B cell (primary cell): ENCODE measurements around the gene PPP1R7. TPM values are rescaled to one million over a fixed set of nuclear protein-coding genes. Genes with fewer than 3 reads are reported as not detected.

Experiments used
- ATAC-seq: fragments of 200-7000 bp; cut with Tn5 transposase; one replicate; pipeline ENCODE4 v1.10.0; 2021; ENCODE audit warnings: low read depth, mild to moderate bottlenecking, moderate number of reproducible peaks, moderate library complexity
- CTCF ChIA-PET: fragments of 350-600 bp; sonication (Branson Sonifier 250); formaldehyde crosslinking; loops from one replicate; lab custom pipeline; 2021; ENCODE audit warnings: antibody characterized with exemption, inconsistent platforms; lab: Charles Lee
- POLR2A ChIA-PET: fragments of 350-600 bp; sonication (Branson Sonifier 250); formaldehyde crosslinking; loops from one replicate; lab custom pipeline; 2021; ENCODE audit warnings: antibody characterized with exemption; lab: Charles Lee
- DNase-seq: peaks from one replicate; pipeline ENCODE4 v3.0.0; 2013
- H2AFZ ChIP-seq: 2 replicates; pipeline ENCODE4 v1.6.1; 2012; ENCODE audit warnings: mild to moderate bottlenecking, low read depth, low read length; ENCODE audit not compliant: insufficient read depth, poor library complexity, severe bottlenecking
- H3K27ac ChIP-seq, 2 donors: 1 replicate in 1 of 2; 2 replicates in 1 of 2; pipeline ENCODE4 v1.5.1; 2012 to 2013; ENCODE audit warnings: low read length in 2 of 2, mild to moderate bottlenecking in 2 of 2, moderate library complexity in 1 of 2
- H3K27me3 ChIP-seq, 4 experiments: fragments of 200-600 bp in 1 of 4; sonication (generic) in 1 of 4; replicated peaks in 1 of 4; 1 replicate in 2 of 4; 2 replicates in 2 of 4; pipeline versions ENCODE4 v1.6.1 to v1.7.0; 2013 to 2016; ENCODE audit warnings: low read length in 3 of 4, mild to moderate bottlenecking in 2 of 4, mixed read lengths in 1 of 4, moderate library complexity in 1 of 4; ENCODE audit not compliant: insufficient read depth in 4 of 4, control insufficient read depth in 3 of 4; ENCODE audit errors: control extremely low read depth in 1 of 4
- H3K36me3 ChIP-seq, 2 experiments: replicated peaks in 1 of 2; 1 replicate in 1 of 2; 2 replicates in 1 of 2; pipeline versions ENCODE4 v1.6.1 to v1.7.1; 2013; ENCODE audit warnings: low read length in 1 of 2; ENCODE audit not compliant: insufficient read depth in 2 of 2, control insufficient read depth in 1 of 2; ENCODE audit errors: control extremely low read depth in 1 of 2, extremely low read depth in 1 of 2
- H3K4me1 ChIP-seq, 2 donors: fragments of 200-600 bp in 1 of 2; sonication (generic) in 1 of 2; 1 replicate in 1 of 2; 2 replicates in 1 of 2; pipeline versions ENCODE4 v1.5.1 to v1.6.1; 2013 to 2017; ENCODE audit warnings: low read length in 2 of 2; ENCODE audit not compliant: control insufficient read depth in 2 of 2, insufficient read depth in 2 of 2
- H3K4me2 ChIP-seq: replicated peaks from 2 replicates; pipeline ENCODE3; 2012; ENCODE audit warnings: mild to moderate bottlenecking, low read depth, low read length; ENCODE audit not compliant: poor library complexity, severe bottlenecking
- H3K4me3 ChIP-seq, 5 experiments: fragments of 200-600 bp in 1 of 5; sonication (generic) in 1 of 5; 1 replicate in 3 of 5; 2 replicates in 2 of 5; pipeline versions ENCODE4 v1.5.1 to v1.7.0; 2011 to 2016; ENCODE audit warnings: low read length in 4 of 5, mild to moderate bottlenecking in 4 of 5, low read depth in 2 of 5, control low read depth in 1 of 5, moderate library complexity in 1 of 5; ENCODE audit not compliant: insufficient read depth in 1 of 5; ENCODE audit errors: control extremely low read depth in 1 of 5, extremely low read depth in 1 of 5
- H3K79me2 ChIP-seq: fragments of 200-600 bp; sonication (generic); one replicate; pipeline ENCODE4 v1.6.0; 2016; ENCODE audit warnings: low read length; ENCODE audit not compliant: control insufficient read depth, insufficient read depth
- H3K9ac ChIP-seq: fragments of 200-600 bp; sonication (generic); 2 replicates; pipeline ENCODE4 v1.6.1; 2017; ENCODE audit warnings: mild to moderate bottlenecking, low read length, moderate library complexity
- H3K9me3 ChIP-seq, 3 donors: one replicate each; pipeline versions ENCODE4 v1.6.1 to v1.7.1; 2013; ENCODE audit warnings: low read length in 2 of 3; ENCODE audit not compliant: control insufficient read depth in 2 of 3, insufficient read depth in 1 of 3; ENCODE audit errors: control extremely low read depth in 1 of 3
- H4K20me1 ChIP-seq: 2 replicates; pipeline ENCODE4 v1.6.0; 2012; ENCODE audit warnings: mild to moderate bottlenecking, low read length; ENCODE audit not compliant: insufficient read depth, control insufficient read depth, poor library complexity, severe bottlenecking
- H3K27ac Mint-ChIP-seq: one replicate; pipeline ENCODE4 v1.8.0; 2021; ENCODE audit warnings: mixed read lengths
- H3K27me3 Mint-ChIP-seq: one replicate; pipeline ENCODE4 v1.8.0; 2021; ENCODE audit warnings: mixed read lengths
- H3K4me1 Mint-ChIP-seq: one replicate; pipeline ENCODE4 v1.8.0; 2021; ENCODE audit warnings: mixed read lengths
- H3K4me3 Mint-ChIP-seq: one replicate; pipeline ENCODE4 v1.8.0; 2021; ENCODE audit warnings: mixed read lengths
- H3K9me3 Mint-ChIP-seq: one replicate; pipeline ENCODE4 v1.8.0; 2022; ENCODE audit warnings: mixed read lengths; ENCODE audit not compliant: insufficient read depth
- EZH2 ChIP-seq: IDR thresholded peaks from 2 replicates; pipeline ENCODE4 v1.6.1; 2012; ENCODE audit warnings: borderline replicate concordance, low read depth, mild to moderate bottlenecking, moderate library complexity, low read length; ENCODE audit not compliant: insufficient read depth, poor library complexity, severe bottlenecking
- WGBS: methylation state at CpG from one replicate; pipeline ENCODE4 v1.1.5; 2013; ENCODE audit warnings: missing lambda C conversion rate; ENCODE audit not compliant: insufficient coverage; 5-methylcytosine and 5-hydroxymethylcytosine counted together
- intact Hi-C: fragments of 100-400 bp; cut with micrococcal nuclease; formaldehyde crosslinking; loops from one replicate; pipeline ENCODE4 v1.10.0; 2022
- polyA plus RNA-seq: library from polyadenylated mRNA; depleted of rRNA; stranded (reverse); fragments of >200 nt; gene quantifications from 2 replicates; pipeline ENCODE4 v1.2.3, GENCODE V29; 2012
- total RNA-seq, 2 donors: library from RNA; stranded (reverse); fragments of 120-200 nt in 1 of 2; gene quantifications; 1 replicate in 1 of 2; 2 replicates in 1 of 2; pipeline versions ENCODE4 v1.2.3 to v1.2.4, GENCODE V29; 2013 to 2022
- TF ChIP-seq, protein P1 (sequence below): fragments of 200-600 bp; IDR thresholded peaks from one replicate; pipeline ENCODE4 v1.8.0; 2022; ENCODE audit warnings: antibody characterized with exemption, mild to moderate bottlenecking

PPP1R7 gene
- total and polyA plus RNA-seq, 2 donors (not counting 1 experiment from before 2014, with no cell fraction given): 37.7 to 50.9 TPM

DNA sequence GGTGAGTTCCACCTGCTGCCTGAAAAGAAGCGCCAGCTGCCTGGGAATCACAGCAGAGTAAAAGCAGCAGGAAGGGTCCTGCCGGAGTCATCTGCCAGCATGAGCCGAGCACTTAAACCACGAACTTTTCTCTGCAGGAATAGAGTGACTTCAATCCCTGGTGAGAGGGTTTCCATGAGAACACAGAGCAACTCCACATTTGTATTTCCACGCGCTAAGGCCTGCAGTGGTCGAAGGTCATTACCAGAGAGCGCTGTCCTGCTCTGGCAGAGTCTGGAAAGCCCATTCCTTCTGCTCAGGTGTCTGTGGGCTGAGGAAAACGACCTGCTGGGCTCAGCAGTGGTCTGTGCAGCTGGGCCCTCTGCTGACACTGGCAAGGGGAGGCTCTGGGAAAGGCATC lies 7.7 kb upstream of the PPP1R7 start:
- DNase-seq (no peak), ATAC-seq (no peak)
- no peak overlapping the region for H3K27ac ChIP-seq
- no peak overlapping the region for H3K4me2 ChIP-seq
- H3K4me1 Mint-ChIP-seq: peaks cover 4% of the 10 kb centered on the region
- H3K27ac Mint-ChIP-seq: no peak overlapping the region
- H3K36me3 ChIP-seq: peaks cover 0 to 22% of the 10 kb centered on the region in 2 experiments
- no peaks in the 10 kb centered on the region for H3K9me3 Mint-ChIP-seq
- CTCF ChIA-PET: no interaction called here
- peaks cover 36% of the 10 kb centered on the region for H3K79me2 ChIP-seq
- intact Hi-C loops: no loop called here
- no peak overlapping the region for H3K4me3 Mint-ChIP-seq
- H3K9me3 ChIP-seq: no peaks in the 10 kb centered on the region
- TF ChIP-seq, protein P1, sequence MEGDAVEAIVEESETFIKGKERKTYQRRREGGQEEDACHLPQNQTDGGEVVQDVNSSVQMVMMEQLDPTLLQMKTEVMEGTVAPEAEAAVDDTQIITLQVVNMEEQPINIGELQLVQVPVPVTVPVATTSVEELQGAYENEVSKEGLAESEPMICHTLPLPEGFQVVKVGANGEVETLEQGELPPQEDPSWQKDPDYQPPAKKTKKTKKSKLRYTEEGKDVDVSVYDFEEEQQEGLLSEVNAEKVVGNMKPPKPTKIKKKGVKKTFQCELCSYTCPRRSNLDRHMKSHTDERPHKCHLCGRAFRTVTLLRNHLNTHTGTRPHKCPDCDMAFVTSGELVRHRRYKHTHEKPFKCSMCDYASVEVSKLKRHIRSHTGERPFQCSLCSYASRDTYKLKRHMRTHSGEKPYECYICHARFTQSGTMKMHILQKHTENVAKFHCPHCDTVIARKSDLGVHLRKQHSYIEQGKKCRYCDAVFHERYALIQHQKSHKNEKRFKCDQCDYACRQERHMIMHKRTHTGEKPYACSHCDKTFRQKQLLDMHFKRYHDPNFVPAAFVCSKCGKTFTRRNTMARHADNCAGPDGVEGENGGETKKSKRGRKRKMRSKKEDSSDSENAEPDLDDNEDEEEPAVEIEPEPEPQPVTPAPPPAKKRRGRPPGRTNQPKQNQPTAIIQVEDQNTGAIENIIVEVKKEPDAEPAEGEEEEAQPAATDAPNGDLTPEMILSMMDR: no peak
- no peak for TF ChIP-seq EZH2
- no peaks in the 10 kb centered on the region for H3K4me1 ChIP-seq
- 87% methylated on average over 9 of the region's 9 CpGs for WGBS
- POLR2A ChIA-PET: interaction anchor here (0.6 kb wide), 1 partner anchor 57 kb away, joined by 3 read pairs; no protein-coding TSS in a partner anchor
- H3K9ac ChIP-seq: no peak overlapping the region
- H3K27me3 ChIP-seq: no peaks in the 10 kb centered on the region
- no peaks in the 10 kb centered on the region for H3K27me3 Mint-ChIP-seq
- no peaks in the 10 kb centered on the region for H4K20me1 ChIP-seq
- no peak overlapping the region for H2AFZ ChIP-seq
- no peak overlapping the region for H3K4me3 ChIP-seq

DNA sequence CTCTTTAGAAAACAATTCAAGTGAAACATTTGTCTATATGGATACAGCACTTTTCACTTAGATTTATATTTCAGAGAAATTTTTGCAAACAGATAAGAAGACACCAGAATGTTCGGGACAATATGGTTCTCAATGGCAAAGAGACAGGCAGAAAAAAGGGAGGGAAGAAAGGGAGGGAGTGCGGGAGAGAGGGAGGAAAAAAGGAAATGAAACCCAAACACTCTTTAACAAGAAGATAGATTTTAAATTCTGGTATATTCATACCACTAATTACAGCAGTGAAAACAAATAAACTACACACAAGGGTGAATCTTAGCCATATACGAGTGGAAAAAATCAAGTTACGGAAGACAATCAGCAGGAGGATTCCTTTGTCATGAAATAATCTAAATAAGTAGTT lies 4.0 kb upstream of the PPP1R7 start:
- no peak overlapping the region for H3K4me2 ChIP-seq
- H3K4me3 ChIP-seq: no peak overlapping the region
- Mint-ChIP-seq H3K4me3 (no peak overlapping the region), H3K4me1 (peaks cover 23% of the 10 kb centered on the region), H3K27ac (no peak overlapping the region), H3K27me3 (no peaks in the 10 kb centered on the region), H3K9me3 (no peaks in the 10 kb centered on the region)
- peaks cover 55% of the 10 kb centered on the region for H3K79me2 ChIP-seq
- WGBS: no CpG with 5 or more reads among the region's 4 CpGs
- intact Hi-C loops: no loop called here
- no peak overlapping the region for H2AFZ ChIP-seq
- ATAC-seq (no peak), DNase-seq (no peak)
- H3K36me3 ChIP-seq: peaks cover 0 to 17% of the 10 kb centered on the region in 2 experiments
- H3K27ac ChIP-seq: no peak overlapping the region
- CTCF ChIA-PET: interaction anchor here (1.2 kb wide), 1 partner anchor 10 kb away, joined by 4 read pairs; no protein-coding TSS in a partner anchor
- POLR2A ChIA-PET: interaction anchor here (0.7 kb wide), 1 partner anchor 53 kb away, joined by 3 read pairs; no protein-coding TSS in a partner anchor
- no peak overlapping the region for H3K9ac ChIP-seq
- peaks cover 11 to 16% of the 10 kb centered on the region in 2 donors for H3K4me1 ChIP-seq
- H4K20me1 ChIP-seq: no peaks in the 10 kb centered on the region
- H3K9me3 ChIP-seq: no peaks in the 10 kb centered on the region
- no peaks in the 10 kb centered on the region for H3K27me3 ChIP-seq
- TF ChIP-seq EZH2: no peak
- TF ChIP-seq, protein P1: no peak
